ENCODE results near the gene ANKRD55. TPM values are rescaled to one million over a fixed set of nuclear protein-coding genes. Genes with fewer than 3 reads are reported as not detected.

Gene ANKRD55
- total and polyA plus RNA-seq, 2 donors (not counting 3 experiments of a cell fraction or from before 2014, with no cell fraction given), result 1.4 to 2.1 TPM

GRCh38 chr5:56185768-56186311, 47.3 kb downstream of the ANKRD55 start:
- Histone ChIP-seq H3K4me3 (replicated peaks in 1 of 3; ENCODE audit: insufficient read depth in 1 of 3, low read depth in 1 of 3, low read length in 3 of 3) (no peak overlapping the region), H3K27me3 (ENCODE audit: control insufficient read depth in 2 of 2, insufficient read depth in 2 of 2, low read length in 2 of 2) (no peaks in the 10 kb centered on the region), H3K9ac (replicated peaks; ENCODE audit: extremely low read depth, insufficient read depth, low read length) (no peak overlapping the region), H4K20me1 (replicated peaks; ENCODE audit: control insufficient read depth, extremely low read depth, insufficient read depth, low read length) (no peaks in the 10 kb centered on the region), H3K4me2 (ENCODE audit: insufficient read depth, low read length) (peak overlapping the region; percentile 48), H3K36me3 (ENCODE audit: control insufficient read depth in 2 of 2, extremely low read depth in 1 of 2, insufficient read depth in 2 of 2, low read length in 2 of 2) (no peaks in the 10 kb centered on the region), H3K27ac (ENCODE audit: insufficient read depth, low read depth, low read length) (peak overlapping the region; percentile 79), H2AFZ (ENCODE audit: low read depth, low read length) (peak overlapping the region; percentile 67), H3K4me1 (ENCODE audit: control insufficient read depth, extremely low read depth, insufficient read depth, low read length) (peaks cover 41% of the 10 kb centered on the region), H3K9me3 (replicated peaks; ENCODE audit: control insufficient read depth, insufficient read depth, low read length) (no peaks in the 10 kb centered on the region), H3K9me1 (replicated peaks; ENCODE audit: control insufficient read depth, extremely low read depth, insufficient read depth, low read length) (no peaks in the 10 kb centered on the region), H3K79me2 (ENCODE audit: control insufficient read depth, insufficient read depth, low read length) (no peaks in the 10 kb centered on the region)
- POLR2A ChIA-PET, result no interaction called here
- intact Hi-C loops (cut with micrococcal nuclease), result no loop called here
- TF ChIP-seq GATA2 (IDR thresholded peaks at IDR 0.05; ENCODE audit: insufficient read depth, insufficient read length, low read depth, low read length), result no peak
- peak; percentile 37 for TF ChIP-seq POLR2AphosphoS5 (IDR thresholded peaks at IDR 0.05; ENCODE audit: insufficient read depth, low read depth, low read length)
- TF ChIP-seq POLR2A (IDR thresholded peaks at IDR 0.05; ENCODE audit: low read depth, low read length), result no peak
- no peak for TF ChIP-seq MYC (IDR thresholded peaks at IDR 0.05; ENCODE audit: low read depth, low read length)
- peak; percentile 32 for TF ChIP-seq FOS (IDR thresholded peaks at IDR 0.05; ENCODE audit: borderline replicate concordance, insufficient read depth, low read length)
- TF ChIP-seq EZH2 (IDR thresholded peaks at IDR 0.05; ENCODE audit: borderline replicate concordance, low read depth, low read length, severe bottlenecking), result no peak
- no peak for TF ChIP-seq CTCF (IDR thresholded peaks at IDR 0.05; ENCODE audit: extremely low read depth in 1 of 2, insufficient read depth in 1 of 2, low read depth in 1 of 2, low read length in 2 of 2)
- TF ChIP-seq JUN (IDR thresholded peaks at IDR 0.05; ENCODE audit: borderline replicate concordance, insufficient read depth, insufficient read length, low read depth), result peak; percentile 28
- no peak for TF ChIP-seq MAX (IDR thresholded peaks at IDR 0.05; ENCODE audit: insufficient read depth, insufficient read length)
- FAIRE-seq (peak; percentile 56), DNase-seq (ENCODE audit: low read depth, low spot score) (peak; percentile 36)
- dilution Hi-C loops (cut with MboI; ENCODE audit: extremely low pct_ligation_motif_present, low sequenced_read_pairs), result no loop called here
- CTCF ChIA-PET, result no interaction called here
- no TSS peak for BruUV-seq (replicated peaks)

All from endothelial cell of umbilical vein (primary cell).